A172 (cell line): Measurements from ENCODE around the gene LENG8. TPM values are rescaled to one million over a fixed set of nuclear protein-coding genes. Genes with fewer than 3 reads are reported as not detected.

Source experiments
- total RNA-seq: library from RNA; depleted of rRNA; stranded (reverse); fragments of >200 nt; shearing (Covaris generic); gene quantifications from 2 replicates; pipeline ENCODE4 v1.2.3, GENCODE V29; 2014; rRNA removed

Gene LENG8
- total RNA-seq, 1 experiment from 2014 or later: 14.8 TPM

Other genes with a start within 250 kb of the LENG8 start
- 1,527 and 1,817 TPM in 2 replicates for gene RPS9, start 248.3 kb upstream of the LENG8 start, total RNA-seq
- not detected in 2 replicates for gene LILRB3, start 226.2 kb upstream of the LENG8 start, total RNA-seq
- gene LILRA6, start 206.4 kb upstream of the LENG8 start, total RNA-seq: not detected in 2 replicates
- not detected in 2 replicates for gene LILRB5, start 191.9 kb upstream of the LENG8 start, total RNA-seq
- gene LILRB2, start 168.1 kb upstream of the LENG8 start, total RNA-seq: not detected in 2 replicates
- not detected in 2 replicates for gene LILRA5, start 136.0 kb upstream of the LENG8 start, total RNA-seq
- not detected in 2 replicates for gene LILRA4, start 110.0 kb upstream of the LENG8 start, total RNA-seq
- gene LAIR1, start 84.3 kb upstream of the LENG8 start, total RNA-seq: not detected in 2 replicates
- not detected in 2 replicates for gene TTYH1, start 33.7 kb upstream of the LENG8 start, total RNA-seq
- gene LENG9, start 14.6 kb downstream of the LENG8 start, total RNA-seq: not detected in 2 replicates
- gene CDC42EP5, start 24.1 kb downstream of the LENG8 start, total RNA-seq: 17.2 and 19.1 TPM in 2 replicates
- gene LAIR2, start 53.6 kb downstream of the LENG8 start, total RNA-seq: not detected in 2 replicates
- gene LILRA2, start 124.6 kb downstream of the LENG8 start, total RNA-seq: not detected in 2 replicates
- gene LILRA1, start 144.4 kb downstream of the LENG8 start, total RNA-seq: not detected in 2 replicates
- gene LILRB1, start 181.3 kb downstream of the LENG8 start, total RNA-seq: not detected in 2 replicates
- gene LILRB4, start 213.8 kb downstream of the LENG8 start, total RNA-seq: not detected in 2 replicates